Upper lobe of left lung (tissue), 6 donors: Measurements from ENCODE around the gene TMEM209. TPM values are rescaled to one million over a fixed set of nuclear protein-coding genes. Genes with fewer than 3 reads are reported as not detected.
"Not testable (repeated sequence)": the region's sequence is repeated elsewhere in the genome, so short reads cannot be mapped to it uniquely, and the experiment has no call there.

Experiments used
- ATAC-seq, 2 donors: fragments of 200-7000 bp; cut with Tn5 transposase; one replicate each; pipeline ENCODE4 v1.9.1; 2022; ENCODE audit warnings: mild to moderate bottlenecking in 2 of 2, moderate library complexity in 2 of 2; ENCODE audit not compliant: low FRiP score in 2 of 2
- DNase-seq, 2 donors: peaks; one replicate each; pipeline ENCODE4 v3.0.0-alpha.2; 2019 to 2020
- H3K27ac ChIP-seq, 4 donors: fragments of 200-600 bp; sonication (generic); one replicate each; pipeline ENCODE4 v1.5.1; 2016 to 2019
- H3K27me3 ChIP-seq, 4 donors: fragments of 200-600 bp; sonication (generic); one replicate each; pipeline ENCODE4 v1.5.1; 2017 to 2019
- H3K36me3 ChIP-seq, 4 donors: fragments of 200-600 bp; sonication (generic); one replicate each; pipeline ENCODE4 v1.5.1; 2016 to 2019
- H3K4me1 ChIP-seq, 4 donors: fragments of 200-600 bp; sonication (generic); one replicate each; pipeline ENCODE4 v1.5.1; 2018 to 2019
- H3K4me3 ChIP-seq, 4 donors: fragments of 200-600 bp; sonication (generic); one replicate each; pipeline ENCODE4 v1.5.1; 2017 to 2019; ENCODE audit warnings: mild to moderate bottlenecking in 2 of 4, moderate library complexity in 1 of 4
- H3K9me3 ChIP-seq, 4 donors: fragments of 200-600 bp; sonication (generic); one replicate each; pipeline ENCODE4 v1.5.1; 2018 to 2019
- CTCF ChIP-seq, 6 experiments: fragments of 450-650 bp in 4 of 6; fragments of 200-600 bp in 2 of 6; sonication (generic) in 2 of 6; IDR thresholded peaks; one replicate each; pipeline ENCODE4 v1.5.1; 2016 to 2019; ENCODE audit warnings: antibody characterized with exemption in 6 of 6
- POLR2A ChIP-seq, 4 donors: fragments of 450-650 bp; IDR thresholded peaks; one replicate each; pipeline ENCODE4 v1.5.1; 2016 to 2017; ENCODE audit warnings: antibody characterized with exemption in 4 of 4, mild to moderate bottlenecking in 2 of 4
- POLR2AphosphoS5 ChIP-seq, 2 donors: sonication (generic); formaldehyde crosslinking; IDR thresholded peaks; one replicate each; pipeline ENCODE4 v1.5.1; 2017; ENCODE audit warnings: antibody characterized with exemption in 2 of 2
- WGBS, 2 donors: methylation state at CpG; one replicate each; pipeline ENCODE4 v1.1.5; 2017 to 2018; 5-methylcytosine and 5-hydroxymethylcytosine counted together
- total RNA-seq, 6 donors: library from RNA; depleted of rRNA in 4 of 6; stranded (reverse); fragments of >200 nt in 4 of 6; gene quantifications; one replicate each; pipeline versions ENCODE4 v1.1.0 to v1.2.1, GENCODE V29; 2016 to 2021
- donor health status: DM: no; HTN: no; CAD: no; lungs with moderate emphysema.
- donor health status: DM: no; HTN: yes; CAD: no; lungs with severe emphysema.

TMEM209 gene
- 10 to 100 TPM in 5 of 6 donors, 1 to 10 TPM in 1; 6.2 to 23.3 (median 14.7) TPM for total RNA-seq

DNA sequence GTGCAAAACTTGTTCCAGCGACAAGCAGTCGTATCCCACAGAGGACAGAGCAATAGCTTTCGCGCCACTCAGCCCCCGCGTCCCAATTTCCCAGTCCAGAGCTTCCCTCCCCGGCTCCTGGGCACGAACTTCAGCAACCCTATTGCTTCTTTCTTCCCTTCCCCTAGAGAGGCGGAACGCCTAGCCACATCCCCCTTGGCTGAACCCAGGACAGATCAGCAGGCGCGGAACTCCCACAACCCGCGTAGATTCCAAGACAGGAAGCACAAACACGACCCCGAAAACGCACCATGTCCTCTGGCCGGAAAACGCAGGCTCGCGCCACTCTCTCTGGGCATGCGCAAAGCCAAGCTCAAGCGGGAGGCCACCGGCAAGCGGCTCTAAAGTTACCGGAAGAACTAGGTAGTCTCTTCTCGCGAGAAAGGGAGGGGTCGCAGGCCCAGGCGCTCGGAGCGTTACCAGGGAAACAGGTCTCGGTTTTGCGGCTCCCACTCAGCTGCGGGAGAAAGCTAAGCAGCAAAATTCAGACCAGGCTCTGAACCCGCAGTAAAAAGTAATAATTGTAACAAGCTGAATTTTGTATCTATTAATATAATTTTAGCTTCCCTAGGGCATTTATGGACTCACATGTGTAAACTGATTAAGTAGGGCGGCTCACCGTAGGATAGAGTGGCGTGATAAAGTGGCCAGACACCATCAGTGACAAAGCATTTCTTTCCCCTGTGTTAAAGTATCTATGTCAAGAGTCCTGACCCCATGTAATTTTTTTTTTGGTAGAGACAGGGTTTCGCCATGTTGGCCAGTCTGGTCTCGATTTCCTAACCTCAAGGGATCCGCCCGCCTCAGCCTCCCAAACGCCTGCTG lies at the start of gene TMEM209:
TMEM209 (minus strand) TSS at position 323 of the 864 bp plus-strand sequence; CDS start at position 292, 31 bp downstream.
- no peaks in the 10 kb centered on the region for H3K9me3 ChIP-seq
- DNase-seq, result peak; percentile 93 to 95
- H3K4me3 ChIP-seq, result peak within 1 kb of the TSS; percentile 63 to 80 (median 73)
- H3K27ac ChIP-seq, result peak within 1 kb of the TSS; percentile 90 to 95 (median 92)
- H3K4me1 ChIP-seq, result peaks cover 5 to 14% (median 10%) of the 10 kb centered on the region in 4 donors
- 12 to 17% methylated on average over 29 to 44 of the region's 44 CpGs for WGBS, 2 donors
- peaks cover 4 to 31% (median 12%) of the 10 kb centered on the region in 4 donors for H3K36me3 ChIP-seq
- H3K27me3 ChIP-seq, result no peaks in the 10 kb centered on the region
- ATAC-seq, result peak; percentile 96 to 98
- TF ChIP-seq CTCF (IDR thresholded peaks at IDR 0.05) (no peak), POLR2A (IDR thresholded peaks at IDR 0.05) (peak in 2 of 4 donors; percentile 74 to 82), POLR2AphosphoS5 (IDR thresholded peaks at IDR 0.05) (peak; percentile 89 to 90)

DNA sequence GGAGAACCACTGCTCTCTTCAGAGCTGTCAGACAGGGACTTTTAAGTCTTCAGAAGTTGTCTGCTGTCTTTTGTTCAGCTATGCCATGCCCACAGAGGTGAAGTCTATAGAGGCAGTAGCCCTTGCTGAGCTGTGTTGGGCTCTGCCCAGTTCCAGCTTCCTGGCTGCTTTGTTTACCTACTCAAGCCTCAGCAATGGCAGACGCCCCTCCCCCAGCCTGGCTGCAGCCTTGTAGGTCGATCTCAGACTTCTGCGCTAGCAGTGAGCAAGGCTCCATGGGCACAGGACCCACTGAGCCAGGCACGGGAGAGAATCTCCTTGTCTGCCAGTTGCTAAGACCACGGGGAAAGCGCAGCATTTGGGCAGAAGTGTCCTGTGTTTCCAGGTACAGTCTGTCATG lies 49.3 kb upstream of the TMEM209 start:
- Histone ChIP-seq H3K4me3 (no peak overlapping the region), H3K27ac (no peak overlapping the region), H3K9me3 (peaks cover 10 to 36% (median 15%) of the 10 kb centered on the region in 4 donors), H3K4me1 (no peaks in the 10 kb centered on the region), H3K36me3 (no peaks in the 10 kb centered on the region), H3K27me3 (no peaks in the 10 kb centered on the region)
- DNase-seq (no peak), ATAC-seq (no peak)
- TF ChIP-seq POLR2AphosphoS5 (IDR thresholded peaks at IDR 0.05), result no peak
- WGBS, 2 donors, result 82 to 95% methylated on average over 4 to 6 of the region's 6 CpGs

DNA sequence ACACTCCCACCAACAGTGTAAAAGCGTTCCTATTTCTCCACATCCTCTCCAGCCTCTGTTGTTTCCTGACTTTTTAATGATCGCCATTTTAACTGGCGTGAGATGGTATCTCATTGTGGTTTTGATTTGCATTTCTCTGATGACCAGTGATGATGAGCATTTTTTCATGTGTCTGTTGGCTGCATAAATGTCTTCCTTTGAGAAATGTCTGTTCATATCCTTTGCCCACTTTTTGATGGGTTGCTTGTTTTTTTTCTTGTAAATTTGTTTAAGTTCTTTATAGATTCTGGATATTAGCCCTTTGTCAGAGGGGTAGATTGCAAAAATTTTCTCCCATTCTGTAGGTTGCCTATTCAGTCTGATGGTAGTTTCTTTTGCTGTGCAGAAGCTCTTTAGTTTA lies 44.4 kb upstream of the TMEM209 start:
- not testable (repeated sequence) for H3K4me3 ChIP-seq, H3K36me3 ChIP-seq, H3K27me3 ChIP-seq, ATAC-seq, H3K9me3 ChIP-seq, H3K27ac ChIP-seq, H3K4me1 ChIP-seq, DNase-seq
- WGBS, 2 donors, result 86% methylated on average over 3 of the region's 3 CpGs

DNA sequence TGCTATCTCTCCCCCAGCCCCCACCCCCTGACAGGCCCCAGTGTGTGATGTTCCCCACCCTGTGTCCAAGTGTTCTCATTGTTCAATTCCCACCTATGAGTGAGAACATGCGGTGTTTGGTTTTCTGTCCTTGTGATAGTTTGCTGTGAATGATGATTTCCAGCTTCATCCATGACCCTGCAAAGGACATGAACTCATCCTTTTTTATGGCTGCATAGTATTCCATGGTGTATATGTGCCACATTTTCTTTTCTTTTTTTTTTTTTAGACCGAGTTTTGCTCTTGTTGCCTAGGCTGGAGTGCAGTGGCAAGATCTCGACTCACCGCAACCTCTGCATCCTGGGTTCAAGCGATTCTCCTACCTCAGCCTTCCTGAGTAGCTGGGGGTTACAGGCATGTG lies 43.6 kb upstream of the TMEM209 start:
- not testable (repeated sequence) for H3K4me1 ChIP-seq, H3K27me3 ChIP-seq, ATAC-seq, H3K9me3 ChIP-seq, H3K27ac ChIP-seq, H3K4me3 ChIP-seq, H3K36me3 ChIP-seq, DNase-seq
- 97% methylated on average over 5 of the region's 5 CpGs for WGBS, 2 donors

GRCh38 chr7:130246491-130246890 lies 41.3 kb upstream of the TMEM209 start:
- not testable (repeated sequence) for DNase-seq, ATAC-seq, H3K27me3 ChIP-seq, H3K36me3 ChIP-seq, H3K4me1 ChIP-seq, H3K4me3 ChIP-seq, H3K9me3 ChIP-seq, H3K27ac ChIP-seq
- WGBS, 2 donors, result 94 to 100% methylated on average over 1 of the region's 1 CpG

- not testable (repeated sequence) for H3K27me3 ChIP-seq, H3K36me3 ChIP-seq, H3K4me3 ChIP-seq, H3K4me1 ChIP-seq, DNase-seq, H3K27ac ChIP-seq, H3K9me3 ChIP-seq
- WGBS, 2 donors, result 29 to 30% methylated on average over 1 of the region's 1 CpG
- peak in 1 of 2 donors; percentile 53 for ATAC-seq
Observed at GRCh38 chr7:130243486-130243885, 38.3 kb upstream of the TMEM209 start.

GRCh38 chr7:130242198-130243014 lies 37.2 kb upstream of the TMEM209 start:
- peak in 1 of 2 donors; percentile 47 for DNase-seq
- Histone ChIP-seq H3K9me3 (no peaks in the 10 kb centered on the region), H3K4me3 (no peak overlapping the region), H3K36me3 (no peaks in the 10 kb centered on the region), H3K4me1 (no peaks in the 10 kb centered on the region), H3K27ac (no peak overlapping the region), H3K27me3 (no peaks in the 10 kb centered on the region)
- TF ChIP-seq POLR2AphosphoS5 (IDR thresholded peaks at IDR 0.05), result no peak
- TF ChIP-seq CTCF (IDR thresholded peaks at IDR 0.05), result peak; percentile 45 to 71 (median 62)
- 35 to 39% methylated on average over 5 of the region's 5 CpGs for WGBS, 2 donors
- ATAC-seq, result peak in 1 of 2 donors; percentile 86
